NCI-H128 (cell line): ENCODE results near the gene RHBDF2.

Experiments
- DNase-seq: peaks from one replicate; lab custom pipeline; 2025; ENCODE audit not compliant: unreplicated experiment; lab: John Stamatoyannopoulos, UW

Gene RHBDF2

DNA sequence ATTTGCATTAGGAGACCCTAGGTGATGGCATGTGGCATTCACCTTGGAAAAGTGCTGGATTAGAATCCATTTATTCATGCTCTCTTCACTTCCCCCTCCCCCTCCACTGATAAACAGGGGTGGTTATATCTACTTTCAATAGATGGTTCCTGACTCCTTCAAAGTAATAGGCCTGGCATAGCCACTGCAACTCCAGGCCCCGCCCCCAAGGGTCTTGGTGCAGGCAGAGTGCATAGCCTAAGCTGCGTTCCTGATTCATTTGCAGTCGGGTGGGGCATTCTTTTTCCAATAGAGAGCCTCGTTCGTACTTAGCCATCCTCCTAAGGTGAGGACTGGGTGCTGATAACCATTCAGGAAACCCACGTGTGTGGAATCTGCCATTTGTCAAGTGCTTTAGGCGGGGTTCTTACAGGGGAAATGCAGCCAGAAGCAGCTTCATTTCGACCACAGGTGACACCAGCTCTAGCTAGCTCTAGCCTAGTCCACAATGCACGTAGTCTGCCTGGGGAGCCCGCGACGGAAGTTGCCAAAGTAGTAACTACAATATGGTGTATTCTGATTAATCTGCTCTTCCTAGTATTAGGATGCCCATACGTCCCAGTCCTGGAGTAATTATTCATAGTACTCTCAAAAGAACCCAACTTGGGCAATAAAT lies 59.4 kb downstream of the RHBDF2 start:
- no peak for DNase-seq

DNA sequence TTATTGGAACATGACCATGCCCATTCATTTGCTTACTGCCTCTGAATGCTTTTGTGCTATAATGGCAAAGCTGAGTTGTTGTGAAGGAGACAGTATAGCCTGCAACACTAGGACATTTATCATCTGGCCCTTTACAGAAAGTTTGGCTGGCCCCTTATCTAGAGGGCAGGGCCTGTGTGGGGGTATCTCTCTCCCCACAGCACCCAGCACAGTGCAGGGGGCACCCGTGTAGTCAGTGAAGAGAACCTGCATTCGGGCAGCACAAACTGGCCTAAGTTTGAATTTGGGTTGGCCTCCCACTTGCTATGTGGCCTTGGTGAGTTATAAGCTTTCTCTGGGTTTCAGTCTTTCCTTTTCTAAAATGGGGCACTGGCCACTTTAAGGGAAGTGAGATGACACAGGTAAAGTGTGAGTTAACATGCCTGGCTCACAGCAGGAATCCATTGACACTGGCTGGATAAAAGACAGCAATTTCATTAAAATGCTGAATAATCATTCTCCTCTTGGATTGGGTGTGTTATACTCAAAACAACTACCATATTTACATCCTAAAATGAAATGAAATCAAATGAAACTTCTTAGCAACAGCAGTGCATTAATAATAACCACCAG lies 60.4 kb downstream of the RHBDF2 start:
- DNase-seq, result no peak

DNA sequence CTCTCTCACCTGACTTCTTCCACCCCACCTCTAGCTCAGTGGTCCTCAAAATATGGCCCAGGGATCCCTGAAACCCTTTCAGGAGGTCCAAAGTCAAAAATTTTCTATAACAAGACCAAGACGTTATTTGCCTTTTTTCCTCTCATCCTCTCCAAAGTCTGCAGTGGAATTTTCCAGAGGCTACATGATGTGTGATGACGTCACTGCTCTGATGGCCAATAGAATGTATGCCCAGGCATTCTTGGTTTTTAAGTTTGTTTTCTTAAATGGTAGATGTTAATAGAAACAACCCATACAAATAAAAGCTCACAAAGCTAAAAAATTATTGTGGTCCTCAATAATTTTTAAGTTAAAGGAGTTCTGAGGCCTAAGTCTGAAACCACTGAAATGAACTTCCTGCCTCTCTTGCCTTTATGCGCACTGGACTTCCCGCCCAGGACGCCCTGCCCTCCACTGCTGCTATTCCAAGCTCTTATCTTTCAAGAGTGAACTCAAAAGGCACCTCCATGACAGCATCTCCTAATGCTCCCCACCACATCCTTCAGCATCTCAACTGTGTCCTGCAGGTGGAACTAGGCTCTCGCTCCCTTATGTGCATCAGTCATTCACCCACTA lies 61.8 kb downstream of the RHBDF2 start:
- no peak for DNase-seq

DNA sequence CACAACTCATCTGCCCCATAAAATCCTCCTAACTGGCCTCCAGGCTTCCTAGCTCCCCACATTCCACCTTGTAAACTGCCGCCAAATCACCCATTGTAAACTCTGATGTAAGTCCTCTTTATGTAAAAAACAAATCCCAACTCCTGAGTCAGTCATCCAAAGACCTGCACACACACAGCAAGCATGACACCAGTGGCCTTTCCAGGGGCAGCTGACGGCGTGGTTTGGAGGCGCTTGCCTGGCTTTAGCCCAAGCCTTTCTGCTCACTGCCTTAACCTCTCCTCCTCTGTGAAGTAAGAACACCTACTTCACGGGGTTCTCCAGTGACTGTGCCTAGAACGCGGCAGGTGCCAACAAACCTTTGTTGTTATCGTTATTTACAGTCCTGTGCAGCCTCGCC lies 62.3 kb downstream of the RHBDF2 start:
- no peak for DNase-seq

DNA sequence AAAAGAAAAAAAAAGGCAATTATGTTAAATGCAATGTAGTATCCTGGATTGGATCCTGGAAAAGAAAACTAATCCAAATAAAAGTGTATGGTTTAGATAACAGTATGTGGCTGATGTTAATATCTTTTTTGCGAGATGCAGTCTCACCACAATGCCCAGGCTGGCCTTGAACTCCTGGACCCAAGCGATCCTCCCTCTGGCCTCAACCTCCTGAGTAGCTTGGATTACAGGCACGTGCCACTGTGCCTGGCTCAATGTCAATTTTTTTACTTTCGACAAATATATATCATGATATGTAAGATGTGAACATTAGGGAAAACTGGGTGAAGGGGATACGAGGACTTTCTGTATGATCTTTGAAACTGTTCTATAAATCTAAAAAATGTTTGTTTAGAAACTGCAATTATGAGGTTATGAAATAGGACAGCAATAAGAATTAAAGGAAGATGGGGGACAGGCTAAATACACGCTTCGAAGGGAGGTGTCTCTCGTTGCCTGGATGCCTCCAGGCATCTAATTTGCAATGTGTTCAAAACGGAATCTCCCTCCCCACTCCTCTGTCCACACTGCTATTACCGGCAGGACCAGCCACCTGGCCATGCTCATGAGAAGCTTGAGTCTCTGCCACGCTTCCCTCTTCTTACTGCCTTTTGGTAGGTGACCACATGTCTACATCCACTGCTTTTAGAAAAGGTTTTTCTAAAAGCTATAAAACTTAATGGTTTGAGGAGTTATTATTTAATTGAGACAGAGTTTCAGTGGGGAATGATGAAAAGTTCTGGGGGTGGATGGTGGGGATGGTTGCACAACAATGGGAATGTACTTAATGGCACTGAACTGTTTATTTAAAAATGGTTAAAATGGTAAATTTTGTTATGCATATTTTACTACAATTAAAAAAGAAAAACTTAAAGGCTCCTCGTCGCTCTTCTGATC lies 63.5 kb downstream of the RHBDF2 start:
- DNase-seq, result no peak

DNA sequence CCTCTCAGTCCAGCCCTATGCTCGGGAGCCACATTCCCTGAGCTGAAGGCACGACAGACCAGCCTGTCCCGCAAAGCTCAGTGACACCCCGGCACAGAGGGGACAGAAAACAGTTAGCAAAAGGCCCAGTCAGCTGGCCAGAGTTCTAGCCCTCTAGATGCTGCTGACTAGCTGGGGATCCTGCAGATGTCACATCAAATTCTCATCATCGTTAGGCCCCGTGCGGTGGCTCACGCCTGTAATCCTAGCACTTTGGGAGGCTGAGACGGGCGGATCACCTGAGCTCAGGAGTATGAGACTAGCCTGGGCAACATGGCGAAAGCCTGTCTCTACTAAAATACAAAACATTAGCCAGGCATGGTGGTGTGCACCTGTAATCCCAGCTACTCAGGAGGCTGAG lies 65.5 kb downstream of the RHBDF2 start:
- no peak for DNase-seq

DNA sequence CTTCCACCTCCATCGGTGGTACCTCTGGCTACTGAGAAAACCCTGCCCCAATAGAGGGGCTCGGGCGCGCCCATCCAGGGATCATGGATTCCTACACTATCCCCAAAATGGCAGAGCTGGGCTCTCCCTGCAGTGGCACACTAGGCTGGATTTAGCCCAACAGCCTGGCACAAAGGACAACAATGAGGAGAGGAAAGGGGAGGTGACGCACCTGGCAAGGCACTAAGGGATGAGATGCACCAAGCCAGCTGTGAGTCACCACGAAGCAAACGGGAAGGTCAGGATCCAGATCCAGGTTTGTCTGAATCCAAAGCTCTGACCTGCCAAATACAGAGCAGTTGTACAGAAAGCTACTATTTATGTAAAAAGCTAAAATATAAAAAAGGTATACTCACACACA lies 66.4 kb downstream of the RHBDF2 start:
- DNase-seq, result no peak

DNA sequence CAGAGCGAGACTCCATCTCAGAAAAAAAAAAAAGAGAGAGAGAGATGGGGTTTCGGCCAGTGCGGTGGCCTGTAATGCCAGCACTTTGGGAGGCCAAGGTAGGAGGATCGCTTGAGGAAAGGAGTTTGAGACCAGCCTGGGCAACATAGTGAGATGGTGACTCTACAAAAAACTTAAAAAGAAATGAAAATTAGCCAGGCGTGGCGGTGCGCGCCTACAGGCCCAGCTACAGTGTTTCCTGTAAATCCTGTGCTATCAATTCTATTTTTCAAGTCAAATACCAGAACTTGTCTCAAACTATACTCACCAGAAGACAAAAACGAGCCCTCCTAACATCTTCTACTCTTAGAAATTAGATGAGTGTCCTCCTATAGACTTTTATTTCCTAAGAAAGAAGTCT lies 67.5 kb downstream of the RHBDF2 start:
- DNase-seq, result no peak

DNA sequence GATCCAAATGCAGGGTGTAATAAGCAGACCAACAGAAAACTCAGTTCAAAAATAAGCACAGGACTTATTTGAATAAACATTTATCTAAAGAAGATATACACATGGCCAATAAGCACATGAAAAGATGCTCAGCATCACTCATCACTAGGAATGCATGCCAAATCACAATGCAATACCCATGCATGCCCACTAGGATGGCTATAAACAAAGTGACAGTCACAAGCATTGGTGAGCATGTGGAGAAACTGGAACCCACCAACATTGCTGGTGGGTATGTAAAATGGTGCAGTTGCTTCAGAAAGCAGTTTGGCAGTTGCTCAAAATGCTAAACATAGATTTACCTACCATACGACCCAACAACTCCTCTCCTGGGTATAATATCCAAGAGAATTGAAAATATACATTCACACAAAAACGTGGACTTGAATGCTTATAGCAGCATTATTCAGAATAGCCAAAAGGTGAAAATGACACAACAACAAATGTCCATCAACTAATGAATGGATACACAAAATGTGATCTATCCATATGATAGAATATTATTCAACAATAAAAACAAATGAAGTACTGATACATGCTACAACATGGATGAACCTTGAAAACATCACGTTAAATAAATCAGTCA lies 68.4 kb downstream of the RHBDF2 start:
- DNase-seq, result no peak

DNA sequence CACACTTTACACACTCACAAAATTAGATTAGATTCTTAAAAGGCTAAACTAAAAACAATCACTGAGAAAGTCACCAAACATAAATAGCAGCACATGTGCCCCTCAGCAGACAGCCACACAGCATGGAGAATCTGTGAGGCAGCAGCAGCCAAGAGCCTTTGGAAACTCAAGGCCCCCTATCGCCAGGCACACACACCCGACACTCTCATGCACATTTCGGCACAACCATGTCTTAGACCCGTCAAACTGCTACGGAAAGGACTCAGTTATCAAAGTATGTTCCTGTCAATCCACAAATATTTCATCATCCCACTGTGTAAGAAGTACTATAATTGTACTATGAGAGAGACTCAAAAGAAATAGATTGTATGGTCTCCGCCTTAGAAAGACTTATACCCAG lies 69.2 kb downstream of the RHBDF2 start:
- no peak for DNase-seq

DNA sequence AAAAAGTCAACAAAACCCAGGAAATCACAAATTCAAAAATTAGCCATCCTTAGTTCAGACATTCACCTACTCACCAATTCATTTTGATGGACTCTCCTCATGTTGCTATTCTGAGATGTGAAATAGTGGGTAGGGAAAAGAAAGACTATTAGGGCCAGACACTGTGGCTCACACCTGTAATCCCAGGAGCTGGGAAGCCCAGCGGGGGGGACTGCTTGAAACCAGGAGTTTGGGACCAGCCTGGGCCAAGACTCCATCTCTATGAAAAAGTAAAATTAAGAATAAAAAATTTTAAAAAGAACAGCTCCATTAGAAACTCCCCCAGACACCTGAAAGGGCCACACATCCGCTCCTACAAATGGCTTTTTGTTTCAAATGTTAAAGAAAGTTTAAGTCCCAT lies 69.7 kb downstream of the RHBDF2 start:
- no peak for DNase-seq

DNA sequence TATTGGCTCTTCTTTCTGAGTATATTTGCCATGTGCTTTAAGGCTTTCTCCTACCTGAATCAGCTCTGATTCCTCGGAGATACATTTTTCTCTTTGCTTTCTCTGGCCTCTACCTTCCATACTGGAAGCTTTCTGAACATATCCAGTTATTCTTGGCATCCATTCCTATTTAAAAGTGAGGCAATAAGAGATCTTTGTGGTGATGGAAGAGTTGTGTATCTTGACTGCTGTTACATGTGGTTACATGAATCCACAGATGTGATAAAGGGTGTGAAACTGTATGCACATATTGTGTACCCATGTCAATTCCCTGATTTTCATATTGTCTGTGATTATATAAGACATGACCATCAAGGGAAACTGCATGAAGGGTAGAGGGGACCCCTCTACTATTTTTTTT lies 72.7 kb downstream of the RHBDF2 start:
- DNase-seq, result no peak

DNA sequence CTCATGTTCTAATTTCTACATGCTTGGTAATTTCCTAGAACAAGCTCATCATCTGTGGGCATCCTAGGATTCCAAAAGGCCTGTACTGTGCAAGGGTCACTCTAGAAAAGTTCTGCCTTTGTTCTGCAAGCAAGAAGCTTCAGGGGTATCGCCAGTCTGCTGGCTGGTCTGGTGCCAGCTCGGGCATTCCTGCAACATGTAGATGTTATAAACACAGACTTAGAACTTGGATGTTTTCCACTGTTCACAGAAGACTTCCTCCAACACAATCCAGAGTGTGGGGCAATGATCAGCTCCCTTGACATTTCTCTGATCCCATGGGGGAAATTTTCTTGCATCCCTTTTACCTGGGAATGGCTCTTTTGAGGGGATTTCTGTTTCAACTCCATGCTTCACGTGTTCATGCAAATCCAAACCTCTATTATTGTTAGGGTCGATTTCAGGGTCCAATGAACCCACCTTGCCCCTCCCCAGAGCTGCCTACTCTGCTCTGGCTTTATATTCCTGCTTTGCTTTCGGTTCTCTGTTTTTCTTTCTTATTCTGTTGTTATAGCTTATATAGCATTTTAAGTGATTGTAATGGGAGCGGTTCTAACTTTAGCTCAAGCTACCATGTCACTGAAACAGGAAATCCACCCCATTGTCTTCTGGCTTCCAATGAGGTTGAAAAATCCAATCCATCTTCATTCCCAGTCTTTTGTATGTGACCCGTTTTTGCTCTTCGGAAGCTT lies 73.6 kb downstream of the RHBDF2 start:
- DNase-seq, result no peak

DNA sequence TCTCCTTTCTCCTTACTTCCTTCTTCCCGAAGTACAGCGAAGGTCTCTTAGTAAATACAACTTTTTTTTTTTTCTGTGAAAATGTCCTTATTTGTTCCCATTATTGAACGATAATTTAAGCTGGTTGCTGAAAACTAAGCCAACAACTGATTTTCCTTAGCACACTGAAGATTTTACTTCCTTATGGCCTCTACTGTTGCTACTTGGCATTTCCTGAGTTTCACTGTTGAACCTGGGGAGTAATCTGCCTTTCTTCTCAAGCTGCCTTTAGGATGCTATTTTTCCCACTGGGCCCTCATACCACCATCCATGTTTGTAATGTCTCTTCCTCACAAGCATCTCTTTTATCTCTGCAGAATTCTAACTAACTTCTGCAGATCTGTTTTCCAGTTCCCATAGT lies 74.4 kb downstream of the RHBDF2 start:
- no peak for DNase-seq

DNA sequence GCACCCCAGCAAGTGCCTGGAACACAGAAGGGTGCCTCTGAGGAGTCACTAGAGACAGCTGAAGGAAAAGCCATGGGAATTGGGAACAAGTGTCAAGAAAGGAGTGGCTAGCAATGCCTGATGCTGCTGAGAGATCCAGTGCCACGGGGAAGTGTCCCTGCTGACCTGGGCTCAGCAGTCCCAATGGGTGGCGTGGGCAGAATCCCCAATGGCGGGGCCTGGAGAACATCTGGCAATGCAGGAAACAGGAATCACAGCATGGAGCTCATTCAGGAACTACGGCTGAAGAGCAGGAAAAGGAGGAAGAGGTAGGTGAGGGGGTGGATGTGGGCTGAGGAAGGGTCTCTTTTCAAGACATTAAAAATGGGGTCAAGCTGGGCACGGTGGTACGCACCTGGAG lies 78.4 kb downstream of the RHBDF2 start:
- no peak for DNase-seq

DNA sequence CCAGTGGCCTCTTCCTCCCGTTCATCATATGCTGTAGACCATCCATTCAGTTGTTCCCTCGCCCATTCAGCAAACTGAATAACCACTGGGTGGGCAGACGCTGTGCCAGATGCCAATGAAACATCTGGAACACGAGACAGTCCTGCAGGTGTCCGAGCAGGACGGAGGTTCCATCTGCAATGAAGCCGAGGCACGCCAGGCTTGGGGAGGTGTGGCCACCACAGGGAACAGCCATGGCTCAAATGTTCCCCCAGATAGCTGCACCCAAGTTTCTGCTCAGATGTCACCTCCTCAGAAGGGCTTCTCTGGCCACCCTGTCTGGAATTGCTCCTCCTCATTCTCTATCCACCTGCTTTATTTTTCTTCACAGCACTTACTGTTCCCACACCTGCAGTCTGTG lies 78.8 kb downstream of the RHBDF2 start:
- DNase-seq, result no peak

DNA sequence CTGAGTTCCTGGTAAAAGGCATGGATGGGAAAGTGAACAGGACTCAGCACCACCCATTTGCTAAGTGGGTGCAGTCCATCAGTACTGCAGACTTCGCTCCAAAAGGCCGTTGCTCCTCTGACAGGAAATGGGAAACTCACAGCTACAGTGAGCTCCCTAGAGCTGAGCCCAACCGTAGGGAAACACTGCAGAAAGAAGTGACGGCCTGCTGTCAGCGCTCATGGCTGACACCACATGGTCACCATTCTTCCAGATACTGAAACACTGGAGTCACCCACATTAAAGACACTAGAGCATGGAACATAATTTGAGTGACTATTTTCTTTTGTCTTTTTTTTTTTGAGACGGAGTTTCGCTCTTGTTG lies 80.2 kb downstream of the RHBDF2 start:
- no peak for DNase-seq
